Amniotic stem cell (primary cell): Measurements from ENCODE around the gene USP15.
"Not testable (repeated sequence)": the region's sequence is repeated elsewhere in the genome, so short reads cannot be mapped to it uniquely, and the experiment has no call there.

Experiments used
- DNase-seq: peaks from one replicate; lab custom pipeline; 2025; lab: John Stamatoyannopoulos, UW

The USP15 gene

DNA sequence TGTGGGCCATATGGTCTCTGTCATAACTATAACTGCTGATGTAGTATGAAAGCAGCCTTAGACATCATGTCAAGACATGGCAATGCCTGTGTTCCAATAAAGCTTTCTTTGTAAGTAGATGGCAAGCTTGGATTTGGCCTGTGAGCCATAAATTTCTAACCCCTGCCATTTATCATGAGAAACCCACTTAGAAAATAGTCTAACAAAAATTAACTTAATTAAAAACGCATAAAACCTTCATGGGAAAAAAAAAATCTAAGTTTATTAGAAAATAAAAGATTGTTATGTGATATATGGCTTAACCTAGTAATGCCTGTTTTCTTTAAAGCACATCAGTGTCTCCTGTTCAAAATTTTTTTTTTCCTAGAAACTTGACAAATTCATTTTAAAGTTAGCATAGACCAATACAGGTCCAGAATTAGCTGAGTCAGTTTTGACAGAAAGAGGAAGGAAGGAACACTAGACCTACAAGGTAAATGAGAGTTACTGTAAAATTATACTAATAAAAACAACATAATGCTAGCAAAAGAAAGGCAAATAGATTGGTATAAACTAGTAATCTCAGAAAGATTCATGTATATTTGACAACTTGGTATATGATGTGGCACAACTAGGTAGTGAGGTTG is 68.2 kb downstream of the USP15 start:
- no peak for DNase-seq

DNA sequence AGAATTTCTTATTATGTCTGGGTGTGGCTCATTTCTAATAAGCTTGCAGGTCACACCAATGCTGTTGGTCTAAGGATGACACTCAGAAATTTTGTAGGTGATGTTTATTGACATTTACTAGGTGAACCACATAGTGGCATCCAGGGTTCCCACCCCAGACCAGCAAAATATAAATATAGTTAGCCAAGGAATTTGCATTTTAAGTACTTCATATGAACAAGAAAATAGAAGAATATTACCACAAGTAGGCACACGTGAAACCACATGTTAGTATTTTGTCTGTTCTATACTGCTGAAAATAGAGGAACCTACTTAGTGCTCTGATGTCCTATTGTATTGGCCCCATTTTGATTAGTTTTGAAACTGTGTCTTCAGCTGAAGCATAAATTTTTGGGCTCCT is 71.1 kb downstream of the USP15 start:
- DNase-seq: no peak

DNA sequence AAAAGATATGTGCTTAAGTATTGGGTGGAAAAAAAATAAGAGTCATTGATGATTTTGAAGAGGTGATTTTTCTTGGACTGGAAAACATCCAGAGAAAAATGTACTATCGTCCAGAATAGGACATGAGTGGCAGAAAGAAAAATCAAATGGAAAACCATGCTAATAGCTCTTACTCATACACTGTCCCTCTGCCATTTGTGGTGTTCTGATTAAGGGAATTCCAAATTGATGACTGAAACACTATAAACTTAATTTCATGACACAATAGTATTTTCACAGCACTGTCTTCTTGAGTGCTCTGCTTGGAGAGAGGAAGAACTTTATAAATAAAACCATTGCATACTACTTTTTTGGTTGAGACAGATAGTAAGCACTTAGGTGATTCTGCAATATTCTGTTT is 72.4 kb downstream of the USP15 start:
- peak; percentile 60 for DNase-seq

DNA sequence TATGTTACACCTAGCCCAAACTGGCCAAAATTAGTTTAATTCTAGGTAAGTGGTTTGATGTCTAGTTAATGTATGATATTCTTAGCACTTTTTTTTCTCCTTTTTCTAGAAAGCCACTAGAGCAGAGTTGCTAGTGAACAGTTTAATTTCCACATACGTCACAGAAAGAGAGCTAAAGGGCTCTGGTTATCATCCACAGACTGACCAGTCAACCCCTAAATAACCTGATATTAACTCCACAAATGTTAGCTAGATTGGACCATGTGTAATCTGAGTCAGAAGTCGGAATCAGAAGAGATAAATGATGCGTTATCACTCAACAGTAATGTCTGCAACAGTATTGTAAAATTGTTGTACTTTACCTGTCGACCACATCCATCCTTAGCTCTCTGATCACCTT is 74.9 kb downstream of the USP15 start:
- DNase-seq: no peak

DNA sequence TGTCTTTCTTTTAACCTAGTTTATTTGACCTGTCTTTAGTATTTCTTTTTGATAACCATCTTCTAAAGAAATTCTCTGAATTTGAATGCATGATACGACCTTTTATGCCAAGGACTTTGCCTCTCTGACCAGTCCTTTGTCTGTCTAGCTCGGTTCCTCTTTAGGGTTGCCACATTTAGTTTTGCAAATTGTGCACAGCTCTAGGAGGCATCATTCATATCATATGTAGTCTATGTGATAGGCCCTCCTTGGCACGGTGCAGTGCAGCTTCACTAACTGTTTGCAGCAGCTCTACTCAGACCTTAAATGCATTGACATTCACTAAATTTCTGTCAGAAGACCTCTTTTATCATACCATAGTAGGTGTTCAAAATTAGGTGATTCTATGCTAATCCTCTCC is 75.6 kb downstream of the USP15 start:
- DNase-seq: no peak

DNA sequence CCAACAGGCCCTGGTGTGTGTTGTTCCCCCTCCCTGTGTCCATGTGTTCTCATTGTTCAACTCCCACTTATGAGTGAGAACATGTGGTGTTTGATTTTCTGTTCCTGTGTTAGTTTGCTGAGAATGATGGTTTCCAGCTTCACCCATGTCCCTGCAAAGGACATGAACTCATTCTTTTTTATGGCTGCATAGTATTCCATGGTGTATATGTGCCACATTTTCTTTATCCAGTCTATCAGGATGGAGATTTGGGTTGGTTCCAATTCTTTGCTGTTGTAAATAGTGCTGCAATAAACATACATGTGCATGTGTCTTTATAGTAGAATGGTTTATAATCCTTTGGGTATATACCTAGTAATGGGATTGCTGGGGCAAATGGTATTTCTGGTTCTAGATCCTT is 77.4 kb downstream of the USP15 start:
- DNase-seq: not testable (repeated sequence)

DNA sequence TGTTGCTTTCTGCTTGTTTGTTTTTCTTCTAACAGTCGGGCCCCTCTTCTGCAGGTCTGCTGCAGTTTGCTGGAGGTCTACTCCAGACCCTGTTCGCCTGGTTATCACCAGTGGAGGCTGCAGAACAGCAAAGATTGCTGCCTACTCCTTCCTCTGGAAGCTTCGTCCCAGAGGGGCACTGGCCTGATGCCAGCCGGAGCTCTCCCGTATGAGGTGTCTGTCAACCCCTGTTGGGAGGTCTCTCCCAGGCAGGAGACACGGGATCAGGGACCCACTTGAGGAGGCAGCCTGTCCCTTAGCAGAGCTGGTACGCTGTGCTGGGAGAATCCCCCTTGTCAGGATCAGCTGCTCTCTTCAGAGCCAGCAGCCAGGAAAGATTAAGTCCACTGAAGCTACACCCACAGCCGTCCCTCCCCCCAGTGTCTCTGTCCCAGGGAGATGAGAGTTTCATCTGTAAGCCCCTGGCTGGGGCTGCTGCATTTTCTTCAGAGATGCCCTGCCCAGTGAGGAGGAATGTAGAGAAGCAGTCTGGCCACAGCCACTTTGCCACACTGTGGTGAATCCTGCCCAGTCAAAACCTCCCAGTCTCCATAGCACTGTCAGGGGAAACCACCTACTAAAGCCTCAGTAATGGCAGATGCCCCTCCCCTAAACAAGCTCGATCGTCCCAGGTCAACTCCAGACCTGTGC is 82.6 kb downstream of the USP15 start:
- not testable (repeated sequence) for DNase-seq

DNA sequence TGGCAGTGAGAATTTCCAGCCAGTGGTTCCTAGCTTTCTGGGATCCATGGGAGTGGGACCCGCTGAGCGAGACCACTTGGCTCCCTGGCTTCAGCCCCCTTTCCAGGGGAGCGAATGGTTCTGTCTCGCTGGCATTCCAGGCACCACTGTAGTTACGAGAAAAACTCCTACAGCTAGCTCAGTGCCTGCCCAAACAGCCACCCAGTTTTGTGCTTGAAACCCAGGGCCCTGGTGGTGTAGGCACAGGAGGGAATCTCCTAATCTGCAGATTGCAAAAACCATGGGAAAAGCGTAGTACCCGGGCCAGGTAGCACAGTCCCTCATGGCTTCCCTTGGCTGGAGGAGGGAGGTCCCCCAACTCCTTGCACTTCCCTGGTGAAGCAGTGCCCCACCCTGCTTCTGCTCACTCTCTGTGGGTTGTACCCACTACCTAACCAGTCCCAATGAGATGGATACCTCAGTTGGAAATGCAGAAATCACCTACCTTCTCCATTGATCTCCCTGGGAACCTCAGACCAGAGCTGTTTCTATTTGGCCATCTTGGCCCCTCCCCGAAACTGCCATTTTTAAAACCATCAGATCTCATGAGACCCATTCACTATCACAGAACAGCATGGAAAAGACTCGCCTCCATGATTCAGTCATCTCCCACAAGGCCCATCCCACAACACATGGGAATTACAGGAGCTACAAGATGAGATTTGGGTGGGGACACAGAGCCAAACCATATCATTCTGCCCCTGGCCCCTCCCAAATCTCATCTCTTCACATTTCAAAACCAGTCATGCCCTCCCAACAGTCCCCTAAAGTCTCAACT is 83.3 kb downstream of the USP15 start:
- DNase-seq: not testable (repeated sequence)

DNA sequence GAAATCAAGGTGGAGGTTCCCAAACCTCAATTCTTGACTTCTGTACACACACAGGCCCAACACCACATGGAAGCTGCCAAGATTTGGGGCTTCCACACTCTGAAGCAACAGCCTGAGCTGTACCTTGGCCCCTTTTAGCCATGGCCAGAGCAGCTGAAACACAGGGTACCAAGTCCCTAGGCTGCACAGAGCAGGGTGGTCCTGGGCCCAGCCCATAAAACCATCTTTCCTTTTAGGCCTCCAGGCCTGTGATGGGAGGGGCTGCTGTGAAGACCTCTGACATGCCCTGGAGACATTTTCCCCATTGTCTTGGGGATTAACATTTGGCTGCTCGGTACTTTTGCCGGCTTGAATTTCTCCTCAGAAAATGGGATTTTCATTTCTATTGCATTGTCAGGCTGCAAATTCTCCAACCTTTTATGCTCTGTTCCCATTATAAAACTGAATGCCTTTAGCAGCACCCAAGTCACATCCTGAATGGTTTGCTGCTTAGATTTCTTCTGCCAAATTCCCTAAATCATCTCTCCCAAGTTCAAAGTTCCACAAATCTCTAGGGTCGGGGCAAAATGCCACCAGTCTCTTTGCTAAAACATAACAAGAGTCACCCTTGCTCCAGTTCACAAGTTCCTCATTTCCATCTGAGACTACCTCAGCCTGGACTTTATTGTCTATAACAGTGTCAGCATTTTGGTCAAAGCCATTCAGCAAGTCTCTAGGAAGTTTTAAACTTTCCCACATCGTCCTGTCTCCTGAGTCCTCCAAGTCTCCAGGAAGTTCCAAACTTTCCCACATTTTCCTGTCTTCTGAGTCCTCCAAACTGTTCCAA is 84.7 kb downstream of the USP15 start:
- DNase-seq: not testable (repeated sequence)

DNA sequence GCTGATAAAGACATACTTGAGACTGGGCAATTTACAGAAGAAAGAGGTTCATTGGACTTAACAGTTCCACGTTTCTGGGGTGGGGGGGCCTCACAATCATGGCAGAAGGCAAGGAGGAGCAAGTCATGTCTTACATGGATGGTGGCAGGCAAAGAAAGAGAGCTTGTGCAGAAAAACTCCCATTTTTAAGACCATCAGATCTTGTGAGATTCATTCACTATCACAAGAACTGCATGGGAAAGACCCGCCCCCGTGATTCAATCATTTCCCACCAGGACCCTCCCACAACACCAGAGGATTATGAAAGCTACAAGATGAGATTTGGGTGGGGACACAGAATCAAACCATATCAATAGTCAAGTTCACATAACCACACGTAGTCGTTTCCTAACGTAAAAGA is 85.5 kb downstream of the USP15 start:
- no peak for DNase-seq

DNA sequence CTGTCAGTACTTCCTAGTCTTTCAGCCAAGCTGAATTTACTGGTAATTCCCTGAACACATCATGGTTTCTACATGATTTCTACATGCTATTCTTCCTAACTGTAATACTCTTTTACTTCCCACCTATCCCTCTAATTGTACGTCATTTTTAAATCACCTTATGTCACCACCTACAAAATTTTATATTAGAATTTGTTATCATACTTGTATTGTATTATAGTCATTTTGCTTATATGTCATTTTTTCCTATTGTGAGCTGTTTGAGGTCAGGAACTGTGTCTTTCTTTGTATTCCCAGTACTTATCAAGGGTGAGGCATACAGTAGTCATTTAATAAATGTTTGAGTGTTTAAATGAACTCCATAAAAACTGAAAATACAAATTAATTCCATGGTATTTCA is 86.6 kb downstream of the USP15 start:
- no peak for DNase-seq

DNA sequence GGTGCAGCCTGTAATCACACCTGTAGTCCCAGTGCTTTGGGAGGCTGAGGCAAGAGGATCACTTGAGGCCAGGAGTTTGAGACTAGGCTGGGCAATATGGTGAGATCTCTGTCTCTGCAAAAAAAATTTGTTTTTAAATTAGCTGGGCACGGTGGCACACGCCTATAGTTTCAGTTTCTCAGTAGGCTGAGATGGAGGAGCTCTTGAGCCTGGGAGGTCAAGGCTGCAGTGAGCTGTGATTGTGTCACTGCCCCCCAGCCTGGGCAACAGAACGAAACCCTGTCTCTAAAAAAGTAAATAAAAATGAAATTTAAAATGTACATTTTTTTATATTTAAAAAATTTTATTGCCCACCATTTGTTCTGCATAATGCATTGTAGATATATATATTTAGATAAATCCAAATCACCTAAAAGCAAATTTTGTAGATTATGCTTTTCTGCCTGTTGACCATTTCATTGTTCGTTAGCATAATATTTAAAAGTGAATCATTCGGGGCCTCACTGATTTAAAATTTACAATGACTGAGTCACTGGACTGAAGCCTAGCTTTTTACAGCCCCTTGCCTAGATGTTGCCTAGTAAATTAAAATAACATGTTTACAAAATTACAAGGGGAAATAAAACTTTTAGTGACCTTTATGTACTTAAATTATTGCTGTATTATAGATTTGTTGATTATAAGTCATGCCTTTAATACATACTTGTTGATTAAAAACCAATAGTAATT is 87.9 kb downstream of the USP15 start:
- DNase-seq: no peak

DNA sequence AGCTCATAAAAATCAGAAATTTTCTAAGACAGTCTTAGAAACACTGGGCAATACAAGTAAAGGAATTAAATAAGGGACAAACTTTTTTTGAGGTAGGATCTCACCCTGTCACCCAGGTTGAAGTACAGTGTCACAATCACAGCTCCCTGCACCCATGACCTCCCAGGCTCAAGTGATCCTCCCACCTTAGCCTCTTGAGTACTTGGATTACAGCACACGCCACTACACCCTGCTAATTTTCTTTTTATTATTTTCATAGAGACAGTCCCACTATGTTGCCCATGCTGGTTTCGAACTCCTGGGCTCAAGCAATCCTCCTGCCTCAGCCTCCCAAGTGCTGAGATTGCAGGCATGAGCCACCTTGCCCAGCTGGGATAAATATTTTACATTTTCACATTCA is 90.3 kb downstream of the USP15 start:
- no peak for DNase-seq

DNA sequence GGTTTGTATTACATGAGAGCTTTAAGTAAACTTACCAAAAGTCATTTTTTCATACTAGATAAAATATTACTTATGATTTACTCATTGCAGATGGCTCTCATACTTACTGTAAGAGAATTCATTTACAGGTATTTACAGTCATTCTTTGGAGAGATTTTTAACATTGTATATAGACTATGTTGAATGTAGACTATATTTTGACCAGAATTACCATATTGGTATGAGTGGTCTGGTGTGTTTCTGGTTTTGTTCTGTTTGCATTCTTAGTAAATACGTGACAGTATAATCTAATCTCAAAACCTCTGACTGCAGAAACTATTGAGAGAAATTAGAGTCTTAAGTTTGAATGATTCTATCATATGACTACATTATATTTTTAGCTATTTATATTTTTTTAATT is 91.1 kb downstream of the USP15 start:
- DNase-seq: no peak

DNA sequence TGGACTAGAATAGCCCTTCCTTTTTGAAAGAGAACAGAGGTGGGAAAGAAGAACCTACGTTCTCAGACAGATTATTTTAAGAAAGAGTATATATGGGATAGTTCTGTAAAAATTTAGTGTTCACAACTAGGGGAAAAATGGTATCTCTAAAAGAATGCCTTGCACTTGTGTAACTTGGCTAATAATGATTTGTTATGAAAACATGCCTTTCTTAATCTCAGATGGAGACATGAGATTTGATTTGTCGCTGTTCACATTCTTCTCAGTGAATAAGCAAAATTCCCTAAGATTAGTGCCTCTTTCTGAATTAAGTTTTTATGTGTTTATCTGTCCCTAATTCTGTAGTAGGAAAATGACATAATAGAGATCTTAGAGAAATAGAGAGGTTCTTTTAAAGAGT is 100.8 kb downstream of the USP15 start:
- DNase-seq: no peak

DNA sequence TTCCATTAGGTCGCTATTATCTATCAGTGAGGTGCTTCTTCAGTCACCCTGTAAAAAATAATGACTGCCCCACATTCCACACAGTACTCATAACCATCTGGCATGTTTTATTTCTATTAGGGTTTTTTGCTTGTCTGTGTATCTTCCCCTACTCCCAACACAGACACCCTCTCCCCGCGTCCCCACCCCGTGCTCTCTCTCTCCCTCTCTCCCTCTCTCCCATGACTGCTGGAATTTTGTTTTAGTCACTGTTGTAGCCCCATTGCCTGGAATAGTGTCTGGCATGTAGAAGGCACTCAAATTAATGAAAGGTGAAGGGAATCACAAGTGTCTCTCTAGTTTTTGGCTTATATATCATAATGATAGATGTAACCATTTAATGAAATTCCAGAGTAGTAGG is 103.3 kb downstream of the USP15 start:
- no peak for DNase-seq

DNA sequence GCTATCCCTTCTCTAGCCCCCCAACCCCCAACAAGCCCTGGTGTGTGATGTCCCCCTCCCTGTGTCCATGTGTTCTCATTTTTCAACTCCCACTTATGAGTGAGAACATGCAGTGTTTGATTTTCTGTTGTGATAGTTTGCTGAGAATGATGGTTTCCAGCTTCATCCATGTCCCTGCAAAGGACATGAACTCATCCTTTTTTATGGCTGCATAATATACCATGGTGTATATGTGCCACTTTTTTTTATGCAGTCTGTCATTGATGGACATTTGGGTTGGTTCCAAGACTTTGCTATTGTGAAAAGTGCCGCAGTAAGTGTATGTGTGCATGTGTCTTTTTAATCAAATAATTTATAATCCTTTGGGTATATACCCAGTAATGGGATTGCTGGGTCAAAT is 104.5 kb downstream of the USP15 start:
- DNase-seq: not testable (repeated sequence)

DNA sequence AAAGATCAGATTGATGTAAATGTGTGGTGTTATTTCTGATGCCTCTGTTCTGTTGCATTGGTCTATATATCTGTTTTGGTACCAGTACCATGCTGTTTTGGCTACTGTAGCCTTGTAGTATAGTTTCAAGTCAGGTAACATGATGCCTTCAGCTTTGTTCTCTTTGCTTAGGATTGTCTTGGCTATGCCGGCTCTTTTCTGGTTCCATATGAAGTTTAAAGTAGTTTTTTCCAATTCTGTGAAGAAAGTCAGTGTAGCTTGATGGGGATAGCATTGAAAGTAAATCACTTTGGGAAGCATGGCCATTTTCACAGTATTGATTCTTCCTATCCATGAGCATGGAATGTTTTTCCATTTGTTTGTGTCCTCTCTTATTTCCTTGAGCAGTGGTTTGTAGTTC is 105.6 kb downstream of the USP15 start:
- DNase-seq: not testable (repeated sequence)

DNA sequence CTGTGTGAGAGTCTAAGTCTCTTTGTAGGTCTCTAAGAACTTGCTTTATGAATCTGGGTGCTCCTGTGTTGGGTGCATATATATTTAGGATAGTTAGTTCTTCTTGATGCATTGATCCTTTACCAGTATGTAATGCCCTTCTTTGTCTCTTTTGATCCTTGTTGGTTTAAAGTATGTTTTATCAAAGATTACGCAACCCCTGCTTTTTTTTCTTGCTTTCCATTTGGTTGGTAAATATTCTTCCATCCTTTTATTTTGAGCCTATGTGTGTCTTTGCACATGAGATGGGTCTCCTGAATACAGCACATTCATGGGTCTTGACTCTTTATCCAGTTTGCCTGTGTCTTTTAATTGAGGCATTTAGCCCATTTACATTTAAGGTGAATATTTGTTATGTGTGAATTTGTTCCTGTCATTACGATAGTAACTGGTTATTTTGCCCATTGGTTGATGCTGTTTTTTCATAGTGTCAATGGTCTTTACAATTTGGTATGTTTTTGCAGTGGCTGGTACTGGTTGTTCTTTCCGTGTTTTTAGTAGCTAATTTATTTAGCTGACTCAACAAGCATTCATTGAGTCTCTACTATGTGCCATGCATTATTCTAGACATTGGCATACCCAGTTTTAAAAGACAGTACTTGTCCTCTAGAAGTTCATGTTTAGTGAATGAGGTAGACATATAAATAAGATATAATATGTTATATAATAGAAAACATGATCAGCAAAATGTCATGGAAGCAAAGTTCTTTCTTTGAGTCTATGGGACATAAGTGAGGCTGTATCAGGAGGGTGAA is 108.4 kb downstream of the USP15 start:
- not testable (repeated sequence) for DNase-seq

DNA sequence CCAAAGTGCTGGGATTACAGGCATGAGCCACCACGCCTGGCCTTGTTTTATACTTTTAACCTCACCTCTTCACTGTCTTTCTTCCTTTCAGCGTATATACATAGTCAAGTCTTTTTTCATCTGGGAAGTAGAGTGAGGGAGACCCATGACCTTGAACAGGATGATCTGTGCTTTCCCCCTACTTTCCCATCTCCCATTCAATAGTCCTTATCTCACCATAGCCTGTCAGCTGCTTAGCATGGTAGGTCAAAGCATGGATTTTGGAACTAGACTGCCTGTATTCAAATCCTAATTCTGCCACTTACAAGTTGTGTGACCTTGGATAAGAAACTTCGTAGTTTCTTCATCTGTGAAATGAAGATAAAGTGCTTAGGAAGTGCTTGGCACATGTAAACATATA is 110.0 kb downstream of the USP15 start:
- no peak for DNase-seq

DNA sequence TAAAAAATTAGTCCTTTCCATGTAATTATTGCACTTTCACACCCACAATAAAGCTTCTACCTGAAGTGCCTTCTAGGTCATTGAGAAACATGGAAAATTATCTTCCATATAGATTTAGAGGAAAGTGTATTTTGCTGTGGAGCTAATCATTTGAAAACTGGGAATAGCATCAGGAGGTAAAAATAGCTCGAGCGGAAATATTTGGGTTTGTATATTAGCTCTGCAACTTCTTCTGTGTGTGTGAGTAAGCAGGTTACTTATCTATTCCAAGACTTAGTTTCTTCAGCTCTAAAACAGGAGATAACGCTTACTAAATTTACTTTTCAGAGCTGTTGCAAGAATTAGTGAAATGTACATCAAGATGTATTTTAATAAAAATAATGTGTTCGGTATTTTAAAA is 111.5 kb downstream of the USP15 start:
- DNase-seq: no peak
